Gastrocnemius medialis (tissue), 4 donors: ENCODE measurements around the gene RCAN2. TPM values are rescaled to one million over a fixed set of nuclear protein-coding genes. Genes with fewer than 3 reads are reported as not detected.

Source experiments
- ATAC-seq, 2 donors: fragments of 150-250 bp; one replicate each; pipeline ENCODE4 v1.9.1; 2016
- DNase-seq, 2 donors: peaks; one replicate each; pipeline ENCODE4 v3.0.0-alpha.2; 2019
- H3K27ac ChIP-seq, 4 donors: fragments of 200-600 bp; sonication (generic); 1 replicate in 1 of 4; 2 replicates in 3 of 4; pipeline ENCODE4 v1.5.1; 2016 to 2018; ENCODE audit warnings: mild to moderate bottlenecking in 2 of 4, moderate library complexity in 1 of 4
- H3K27me3 ChIP-seq, 3 donors: fragments of 200-600 bp; sonication (generic) in 2 of 3; 1 replicate in 1 of 3; 2 replicates in 2 of 3; pipeline versions ENCODE4 v1.5.1 to v1.6.0; 2016 to 2019; ENCODE audit warnings: mild to moderate bottlenecking in 1 of 3, moderate library complexity in 1 of 3
- H3K36me3 ChIP-seq, 2 donors: fragments of 200-600 bp; sonication (generic) in 1 of 2; one replicate each; pipeline ENCODE4 v1.5.1; 2017 to 2018
- H3K4me1 ChIP-seq, 2 donors: fragments of 200-600 bp; sonication (generic) in 1 of 2; one replicate each; pipeline ENCODE4 v1.5.1; 2016 to 2017; ENCODE audit warnings: mild to moderate bottlenecking in 2 of 2
- H3K4me3 ChIP-seq, 4 donors: fragments of 200-600 bp; sonication (generic) in 3 of 4; 1 replicate in 1 of 4; 2 replicates in 3 of 4; pipeline ENCODE4 v1.5.1; 2016 to 2019; ENCODE audit warnings: mild to moderate bottlenecking in 2 of 4
- H3K9me3 ChIP-seq, 3 donors: fragments of 200-600 bp; sonication (generic) in 2 of 3; 1 replicate in 1 of 3; 2 replicates in 2 of 3; pipeline ENCODE4 v1.5.1; 2016 to 2019
- CTCF ChIP-seq, 5 experiments: fragments of 450-650 bp in 3 of 5; fragments of 200-600 bp in 2 of 5; sonication (generic) in 2 of 5; IDR thresholded peaks in 4 of 5; conservative IDR thresholded peaks in 1 of 5; 1 replicate in 4 of 5; 2 replicates in 1 of 5; pipeline ENCODE4 v1.5.1; 2016 to 2019; ENCODE audit warnings: antibody characterized with exemption in 5 of 5, mild to moderate bottlenecking in 3 of 5, moderate library complexity in 3 of 5
- POLR2A ChIP-seq, 2 donors: fragments of 450-650 bp; IDR thresholded peaks; one replicate each; pipeline ENCODE4 v1.6.1; 2017; ENCODE audit warnings: antibody characterized with exemption in 2 of 2, mild to moderate bottlenecking in 2 of 2, moderate library complexity in 2 of 2
- in situ Hi-C, 4 donors: fragments of 200-750 bp; cut with MboI; loops; one replicate each; pipeline versions ENCODE4 v1.15.0 to v1.8.0; 2017; ENCODE audit warnings: low sequenced_read_pairs in 4 of 4
- intact Hi-C: fragments of 100-400 bp; cut with DNase I; formaldehyde crosslinking; loops from one replicate; pipeline ENCODE4 v1.15.1; 2023; ENCODE audit warnings: low total_unique reads
- total RNA-seq, 4 donors: library from RNA; depleted of rRNA; stranded (reverse); fragments of >200 nt; gene quantifications; one replicate each; pipeline versions ENCODE4 v1.1.0 to v1.2.3, GENCODE V29; 2016

Gene RCAN2
- total RNA-seq, 4 donors from 2014 or later: 26.2 to 88.8 (median 43.2) TPM

GRCh38 chr6:46490425-46491200, 636 bp downstream of the RCAN2 start:
- in situ Hi-C loops: loop anchor here in 3 of 4 donors (5.0 to 10.0 kb wide), 3 partner anchors 66 to 256 kb away; no protein-coding TSS in a partner anchor
- no peaks in the 10 kb centered on the region for H3K36me3 ChIP-seq
- H3K9me3 ChIP-seq: no peaks in the 10 kb centered on the region
- ATAC-seq: peak; percentile 63 to 76
- peak; percentile 69 to 79 for DNase-seq
- H3K27me3 ChIP-seq: no peaks in the 10 kb centered on the region
- H3K4me1 ChIP-seq: peaks cover 28 to 48% of the 10 kb centered on the region in 2 donors
- peak overlapping the region; percentile 83 to 95 (median 89) for H3K27ac ChIP-seq
- peak overlapping the region; percentile 73 to 90 (median 78) for H3K4me3 ChIP-seq
- intact Hi-C loops: loop anchor here (2.0 to 10.0 kb wide), 4 partner anchors 53 to 396 kb away; no protein-coding TSS in a partner anchor
- peak in 1 of 5 experiments; percentile 12 for TF ChIP-seq CTCF (IDR thresholded peaks at IDR 0.05 in 4 of 5, conservative IDR thresholded peaks at IDR 0.05 in 1 of 5)
- TF ChIP-seq POLR2A (IDR thresholded peaks at IDR 0.05): peak in 1 of 2 donors; percentile 14

DNA sequence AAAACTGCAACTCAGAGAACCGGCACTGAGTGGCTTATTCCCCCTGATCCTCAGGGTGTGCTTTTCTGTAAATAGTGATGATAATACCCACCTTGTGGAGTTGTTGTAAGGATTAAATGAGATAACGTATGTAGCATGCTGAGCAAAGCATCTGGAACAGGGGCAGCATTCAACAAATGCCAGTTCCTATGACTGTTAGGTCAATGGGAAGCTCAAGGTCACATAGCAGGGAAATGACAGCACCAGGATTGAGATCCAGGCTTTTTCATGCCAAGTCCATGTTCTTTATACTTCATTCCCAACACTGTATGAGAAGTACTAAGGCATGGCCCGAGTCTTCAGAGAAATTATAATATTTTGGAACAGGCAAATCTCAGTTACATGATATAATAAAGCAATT, 5.1 kb downstream of the RCAN2 start:
- H3K27ac ChIP-seq: peak overlapping the region in 2 of 4 donors; percentile 34 to 37
- in situ Hi-C loops (loop anchor here in 1 of 4 donors (5.0 kb wide), 1 partner anchor 59 kb away; no protein-coding TSS in a partner anchor), intact Hi-C loops (no loop called here)
- H3K4me1 ChIP-seq: peaks cover 26 to 65% of the 10 kb centered on the region in 2 donors
- H3K36me3 ChIP-seq: no peaks in the 10 kb centered on the region
- no peaks in the 10 kb centered on the region for H3K9me3 ChIP-seq
- DNase-seq (no peak), ATAC-seq (no peak)
- TF ChIP-seq CTCF (IDR thresholded peaks at IDR 0.05 in 4 of 5, conservative IDR thresholded peaks at IDR 0.05 in 1 of 5) (no peak), POLR2A (IDR thresholded peaks at IDR 0.05) (no peak)
- H3K4me3 ChIP-seq: no peak overlapping the region
- no peaks in the 10 kb centered on the region for H3K27me3 ChIP-seq

GRCh38 chr6:46484081-46484820, 7.0 kb downstream of the RCAN2 start:
- intact Hi-C loops: no loop called here
- Histone ChIP-seq H3K9me3 (no peaks in the 10 kb centered on the region), H3K27ac (peak overlapping the region in 3 of 4 donors; percentile 2 to 32 (median 8)), H3K4me1 (peaks cover 11 to 53% of the 10 kb centered on the region in 2 donors), H3K36me3 (no peaks in the 10 kb centered on the region), H3K27me3 (no peaks in the 10 kb centered on the region), H3K4me3 (no peak overlapping the region)
- DNase-seq: no peak
- TF ChIP-seq CTCF (IDR thresholded peaks at IDR 0.05 in 4 of 5, conservative IDR thresholded peaks at IDR 0.05 in 1 of 5): no peak
- TF ChIP-seq POLR2A (IDR thresholded peaks at IDR 0.05): no peak
- in situ Hi-C loops: no loop called here
- peak; percentile 45 to 53 for ATAC-seq

DNA sequence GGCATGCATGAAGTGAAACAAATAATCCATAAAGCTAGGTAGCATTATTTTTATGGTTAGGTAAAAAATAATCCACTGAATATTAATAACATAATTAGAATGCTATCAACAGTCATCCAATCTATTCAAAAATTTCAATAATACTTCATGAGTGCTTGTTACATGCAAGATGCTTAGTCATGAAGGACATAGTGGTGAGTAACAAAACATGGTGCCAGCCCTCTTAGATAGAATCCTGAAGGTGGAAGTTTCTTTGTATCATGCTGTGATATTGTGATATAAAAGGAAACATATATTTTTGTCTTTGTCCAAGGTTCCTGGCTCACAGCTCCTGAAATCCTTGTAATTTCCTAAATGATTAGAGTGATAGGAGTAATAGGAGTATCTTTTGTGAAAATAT, 14.9 kb downstream of the RCAN2 start:
- in situ Hi-C loops (no loop called here), intact Hi-C loops (no loop called here)
- Histone ChIP-seq H3K27ac (no peak overlapping the region), H3K4me3 (no peak overlapping the region), H3K9me3 (no peaks in the 10 kb centered on the region), H3K4me1 (peaks cover 14 to 42% of the 10 kb centered on the region in 2 donors), H3K36me3 (no peaks in the 10 kb centered on the region), H3K27me3 (no peaks in the 10 kb centered on the region)
- peak in 1 of 2 donors; percentile 40 for ATAC-seq
- TF ChIP-seq CTCF (IDR thresholded peaks at IDR 0.05 in 4 of 5, conservative IDR thresholded peaks at IDR 0.05 in 1 of 5) (no peak), POLR2A (IDR thresholded peaks at IDR 0.05) (no peak)
- no peak for DNase-seq
